ENCODE measurements around the gene PRLR. TPM values are rescaled to one million over a fixed set of nuclear protein-coding genes. Genes with fewer than 3 reads are reported as not detected.

PRLR gene
- total and polyA plus RNA-seq, 2 of the 13 experiments (the other 11 are each of a cell fraction or from before 2014, with no cell fraction given), result 12.2 to 13.3 TPM

DNA sequence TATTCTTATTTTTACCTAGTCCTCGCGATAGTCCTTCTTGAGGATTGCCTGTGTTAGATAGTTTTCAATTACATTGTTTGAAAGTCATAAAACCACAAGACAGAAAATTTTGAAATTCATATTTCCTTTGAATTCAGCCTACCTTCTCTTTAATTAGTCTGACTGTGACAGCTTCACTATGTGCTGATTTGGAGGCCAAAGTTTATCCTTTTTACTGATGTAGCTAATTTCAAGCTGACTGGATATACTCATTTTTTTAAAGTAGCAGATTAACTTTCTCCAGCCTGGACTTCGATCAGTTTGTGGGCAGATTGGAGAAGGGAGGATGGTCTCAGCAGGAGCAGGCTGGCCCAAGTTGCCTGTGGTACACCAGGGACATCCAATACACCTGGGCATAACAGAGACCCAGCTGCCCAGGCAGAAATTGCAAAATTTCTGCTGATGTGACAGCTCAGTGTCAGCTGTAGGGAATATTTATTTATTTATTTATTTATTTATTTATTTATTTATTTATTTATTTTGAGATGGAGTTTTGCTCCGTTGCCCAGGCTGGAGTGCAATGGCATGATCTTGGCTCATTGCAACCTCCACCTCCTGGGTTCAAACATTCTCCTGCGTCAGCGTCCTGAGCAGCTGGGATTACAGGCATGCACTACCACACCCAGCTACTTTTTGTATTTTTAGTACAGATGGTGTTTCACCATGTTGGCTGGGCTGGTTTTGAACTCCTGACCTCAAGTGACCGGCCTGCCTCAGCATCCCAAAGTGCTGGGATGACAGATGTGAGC is 206.7 kb downstream of the PRLR start:
- no peak overlapping the region for H3K9ac ChIP-seq (ENCODE audit: insufficient read depth, low read depth, low read length)
- ChIA-PET POLR2A (no interaction called here), CTCF (ENCODE audit: low intra/inter-chr PET ratio, low total read pairs) (no interaction called here)
- 54% methylated on average over 7 of the region's 7 CpGs for WGBS (ENCODE audit: low lambda C conversion rate)
- DNase-seq (ENCODE audit: low spot score) (no peak), FAIRE-seq (no peak), ATAC-seq (no peak)
- no peaks in the 10 kb centered on the region for H3K9me3 ChIP-seq (ENCODE audit: low read length)
- intact Hi-C loops (cut with micrococcal nuclease; ENCODE audit: unreplicated experiment) (loop anchor here (10.0 kb wide), 1 partner anchor 301 kb away; no protein-coding TSS in a partner anchor), in situ Hi-C loops (cut with HindIII; ENCODE audit: extremely low pct_ligation_motif_present, low pct_unique_long_range_greater_than_20kb) (no loop called here)
- no peaks in the 10 kb centered on the region; a peak in 1 of 5 replicates for H3K27me3 ChIP-seq (ENCODE audit: control insufficient read depth in 1 of 2, insufficient read depth in 2 of 2, low read length in 2 of 2)
- no peaks in the 10 kb centered on the region for H3K79me2 ChIP-seq (ENCODE audit: insufficient read depth, low read length)
- H3K4me2 ChIP-seq (ENCODE audit: low read depth, low read length), result no peak overlapping the region
- no peak overlapping the region for H3K4me3 ChIP-seq (replicated peaks in 1 of 3; ENCODE audit: insufficient read depth in 1 of 3, low read depth in 2 of 3, low read length in 3 of 3)
- no peak overlapping the region for H3K27ac ChIP-seq (ENCODE audit: extremely low read length, insufficient read depth, low read length)
- H3K4me1 ChIP-seq (ENCODE audit: insufficient read depth, low read length), result peaks cover 34% of the 10 kb centered on the region
- H4K20me1 ChIP-seq (ENCODE audit: insufficient read depth, low read length), result no peaks in the 10 kb centered on the region
- BruUV-seq (replicated peaks), result no TSS peak
- TF ChIP-seq ZNF605 (CRISPR knock-in tag; IDR thresholded peaks at IDR 0.05), result no peak
- TF ChIP-seq ZNF619 (CRISPR knock-in tag; IDR thresholded peaks at IDR 0.05), result no peak
- TF ChIP-seq POLR2A (IDR thresholded peaks at IDR 0.05; ENCODE audit: insufficient read depth in 1 of 2, low read depth in 2 of 2, low read length in 2 of 2), result no peak
- TF ChIP-seq MAFF (IDR thresholded peaks at IDR 0.05; ENCODE audit: low read depth, low read length), result 0 out of 2 replicates have a peak, but pooled peaks have one; percentile 13
- TF ChIP-seq MAFK (conservative IDR thresholded peaks at IDR 0.05 in 1 of 2, IDR thresholded peaks at IDR 0.05 in 1 of 2; ENCODE audit: low read length in 2 of 2), result 0 out of 4 replicates have a peak, but pooled peaks have one; percentile 0 to 17
- no peaks in the 10 kb centered on the region for H3K36me3 ChIP-seq (replicated peaks in 1 of 2; ENCODE audit: control insufficient read depth in 1 of 2, insufficient read depth in 2 of 2, low read length in 2 of 2)
- H2AFZ ChIP-seq (ENCODE audit: low read length), result no peak overlapping the region

DNA sequence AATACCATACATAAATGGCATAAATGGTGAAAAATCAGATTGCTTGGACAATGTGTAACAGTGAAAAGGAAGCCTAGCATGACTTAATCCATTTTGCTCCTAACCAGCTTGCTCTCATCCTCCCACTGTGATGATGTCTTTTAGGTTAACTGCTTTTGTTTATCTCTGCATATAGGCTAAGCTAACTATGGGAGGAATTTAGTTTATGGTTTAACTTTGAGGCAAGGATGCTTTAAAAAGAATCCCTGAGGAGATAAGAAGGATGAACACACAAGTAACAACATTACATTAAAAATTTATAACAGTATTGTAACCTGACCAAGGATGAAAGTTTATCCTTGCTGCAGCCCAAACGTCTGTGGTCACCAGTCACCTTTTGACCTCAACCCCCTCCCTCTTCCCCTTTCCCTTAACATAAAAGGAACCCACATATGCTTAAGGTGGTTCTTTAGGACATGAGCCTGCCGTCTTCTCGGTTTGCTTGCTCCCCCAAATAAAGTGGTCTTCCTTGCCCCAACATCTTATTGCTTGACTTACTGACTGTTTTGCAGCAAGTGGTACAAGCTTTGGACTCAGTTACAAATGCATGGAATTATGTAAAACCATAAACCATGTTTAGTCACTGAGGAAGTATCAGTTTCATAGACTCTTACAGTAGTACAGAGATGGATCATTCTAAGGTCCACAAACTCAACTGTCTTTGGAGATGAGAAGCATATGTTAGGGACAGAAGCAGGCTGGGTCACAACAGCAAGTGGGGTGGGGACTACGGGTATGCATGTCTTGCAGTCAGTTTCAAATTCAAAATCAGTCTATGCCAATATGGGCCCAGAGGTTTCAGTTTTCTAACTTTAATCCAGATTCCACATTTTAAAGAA is 213.9 kb downstream of the PRLR start:
- intact Hi-C loops (cut with micrococcal nuclease; ENCODE audit: unreplicated experiment), result no loop called here
- FAIRE-seq, result no peak
- Histone ChIP-seq H3K4me1 (ENCODE audit: insufficient read depth, low read length) (no peaks in the 10 kb centered on the region), H3K9ac (ENCODE audit: insufficient read depth, low read depth, low read length) (no peak overlapping the region), H4K20me1 (ENCODE audit: insufficient read depth, low read length) (no peaks in the 10 kb centered on the region), H3K27ac (ENCODE audit: extremely low read length, insufficient read depth, low read length) (no peak overlapping the region), H3K9me3 (ENCODE audit: low read length) (no peaks in the 10 kb centered on the region), H2AFZ (ENCODE audit: low read length) (no peak overlapping the region), H3K4me2 (ENCODE audit: low read depth, low read length) (no peak overlapping the region), H3K79me2 (ENCODE audit: insufficient read depth, low read length) (no peaks in the 10 kb centered on the region), H3K27me3 (ENCODE audit: control insufficient read depth in 1 of 2, insufficient read depth in 2 of 2, low read length in 2 of 2) (no peaks in the 10 kb centered on the region), H3K4me3 (replicated peaks in 1 of 3; ENCODE audit: insufficient read depth in 1 of 3, low read depth in 2 of 3, low read length in 3 of 3) (no peak overlapping the region), H3K36me3 (replicated peaks in 1 of 2; ENCODE audit: control insufficient read depth in 1 of 2, insufficient read depth in 2 of 2, low read length in 2 of 2) (no peaks in the 10 kb centered on the region)
- CTCF ChIA-PET (ENCODE audit: low intra/inter-chr PET ratio, low total read pairs), result no interaction called here
- POLR2A ChIA-PET, result no interaction called here
- no TSS peak for BruUV-seq (replicated peaks)
- TF ChIP-seq ZNF326 (CRISPR knock-in tag; IDR thresholded peaks at IDR 0.05; ENCODE audit: borderline replicate concordance) (no peak), SOX5 (CRISPR knock-in tag; IDR thresholded peaks at IDR 0.05; ENCODE audit: borderline replicate concordance) (no peak), NFIB (CRISPR knock-in tag; IDR thresholded peaks at IDR 0.05; ENCODE audit: borderline replicate concordance) (no peak), RNF2 (conservative IDR thresholded peaks at IDR 0.05; ENCODE audit: low read depth) (no peak)
- in situ Hi-C loops (cut with HindIII; ENCODE audit: extremely low pct_ligation_motif_present, low pct_unique_long_range_greater_than_20kb), result no loop called here
- WGBS (ENCODE audit: low lambda C conversion rate), result 51% methylated on average over 4 of the region's 4 CpGs
- no peak for ATAC-seq
- no peak for DNase-seq (ENCODE audit: low spot score)
